Measurements from ENCODE around the gene BTF3. TPM values are rescaled to one million over a fixed set of nuclear protein-coding genes. Genes with fewer than 3 reads are reported as not detected.

BTF3 gene
- total RNA-seq, 4 donors from 2014 or later: 407 to 480 (median 449) TPM

- TF ChIP-seq CTCF (IDR thresholded peaks at IDR 0.05): no peak
- ATAC-seq (ENCODE audit: low FRiP score): no peak
- no peak for DNase-seq (ENCODE audit: low spot score)
These were observed 35.9 kb downstream of the BTF3 start for GRCh38 chr5:73534011-73534644.

- ATAC-seq (ENCODE audit: low FRiP score): no peak
- TF ChIP-seq CTCF (IDR thresholded peaks at IDR 0.05): no peak
- no peak for DNase-seq (ENCODE audit: low spot score)
These were observed 36.7 kb downstream of the BTF3 start for GRCh38 chr5:73534971-73535370.

GRCh38 chr5:73539730-73540129 is 41.5 kb downstream of the BTF3 start:
- no peak for ATAC-seq (ENCODE audit: low FRiP score)
- DNase-seq (ENCODE audit: low spot score): no peak
- TF ChIP-seq CTCF (IDR thresholded peaks at IDR 0.05): no peak

GRCh38 chr5:73540192-73540591 is 42.0 kb downstream of the BTF3 start:
- no peak for ATAC-seq (ENCODE audit: low FRiP score)
- no peak for DNase-seq (ENCODE audit: low spot score)
- no peak for TF ChIP-seq CTCF (IDR thresholded peaks at IDR 0.05)

GRCh38 chr5:73542020-73542419 is 43.8 kb downstream of the BTF3 start:
- no peak for TF ChIP-seq CTCF (IDR thresholded peaks at IDR 0.05)
- DNase-seq (ENCODE audit: low spot score): no peak
- no peak for ATAC-seq (ENCODE audit: low FRiP score)

- DNase-seq (ENCODE audit: low spot score) (no peak), ATAC-seq (ENCODE audit: low FRiP score) (no peak)
- TF ChIP-seq CTCF (IDR thresholded peaks at IDR 0.05): no peak
These were observed 46.5 kb downstream of the BTF3 start for GRCh38 chr5:73544429-73545402.

Measured in omental fat pad (tissue), 4 donors.